GM21390 (cell line): ENCODE measurements around the gene VPS54.

Experiments
- ATAC-seq: cut with Tn5 transposase; IDR thresholded peaks from one replicate; pipeline ENCODE4 v1.9.1; 2021; ENCODE audit not compliant: unreplicated experiment

Gene VPS54

DNA sequence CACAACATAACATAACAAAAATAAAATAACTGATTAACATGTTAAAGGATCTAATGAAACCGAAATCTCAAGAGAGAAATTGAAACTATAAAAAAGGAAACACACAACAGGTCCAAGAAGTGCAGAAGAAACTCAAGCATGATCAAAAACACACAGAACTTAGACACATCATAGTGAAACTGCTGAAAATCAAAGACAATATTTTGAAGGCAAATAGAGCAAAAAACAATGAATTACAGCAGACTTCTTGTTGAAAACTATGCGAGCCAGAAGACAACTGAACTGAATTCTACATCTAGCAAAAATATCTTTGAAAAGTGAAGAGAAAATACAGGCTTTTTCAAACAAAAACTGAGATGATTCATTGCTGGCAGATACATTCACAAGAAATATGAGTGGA lies 116.2 kb downstream of the VPS54 start:
- peak; percentile 70 for ATAC-seq

GRCh38 chr2:63902149-63902548 lies 117.1 kb downstream of the VPS54 start:
- ATAC-seq, result no peak

GRCh38 chr2:63899639-63900038 lies 119.6 kb downstream of the VPS54 start:
- no peak for ATAC-seq

- no peak for ATAC-seq
Observed at GRCh38 chr2:63898839-63899238, 120.4 kb downstream of the VPS54 start.

DNA sequence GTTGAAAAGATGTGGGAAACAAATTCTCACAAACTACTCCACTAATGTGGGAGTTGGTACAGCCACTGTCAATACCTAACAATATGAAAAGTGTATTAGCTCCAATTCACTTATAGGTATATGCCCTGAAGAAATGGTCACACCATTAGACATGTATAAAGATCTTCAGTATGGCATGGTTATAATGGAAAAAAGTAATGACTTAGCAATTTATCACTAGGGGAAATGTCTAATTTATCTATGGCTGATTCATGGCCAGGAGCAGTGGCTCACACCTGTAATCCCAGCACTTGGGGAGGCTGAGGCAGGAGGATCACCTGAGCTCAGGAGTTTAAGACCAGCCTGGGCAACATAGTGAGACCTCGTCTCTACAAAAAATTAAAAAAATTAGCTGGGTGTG lies 125.1 kb downstream of the VPS54 start:
- ATAC-seq, result no peak

DNA sequence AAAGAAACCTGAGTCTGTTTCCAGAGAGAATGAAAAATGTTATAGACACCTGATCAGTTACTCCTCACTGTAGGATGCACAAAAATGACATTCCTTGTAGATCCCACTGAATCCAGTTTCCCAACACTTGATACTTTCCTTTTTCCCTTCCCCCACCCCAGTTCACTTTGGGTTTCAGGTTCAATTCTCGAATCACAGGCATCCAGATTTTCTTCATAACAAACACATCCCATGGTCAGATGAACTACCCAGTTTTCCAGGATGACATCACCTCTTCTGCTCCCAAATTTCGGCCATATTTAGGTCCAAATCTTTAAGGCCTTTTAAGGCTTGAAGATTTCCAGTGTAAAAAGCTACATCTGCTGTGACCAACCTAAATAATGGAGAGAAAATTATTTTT lies 126.1 kb downstream of the VPS54 start:
- no peak for ATAC-seq

DNA sequence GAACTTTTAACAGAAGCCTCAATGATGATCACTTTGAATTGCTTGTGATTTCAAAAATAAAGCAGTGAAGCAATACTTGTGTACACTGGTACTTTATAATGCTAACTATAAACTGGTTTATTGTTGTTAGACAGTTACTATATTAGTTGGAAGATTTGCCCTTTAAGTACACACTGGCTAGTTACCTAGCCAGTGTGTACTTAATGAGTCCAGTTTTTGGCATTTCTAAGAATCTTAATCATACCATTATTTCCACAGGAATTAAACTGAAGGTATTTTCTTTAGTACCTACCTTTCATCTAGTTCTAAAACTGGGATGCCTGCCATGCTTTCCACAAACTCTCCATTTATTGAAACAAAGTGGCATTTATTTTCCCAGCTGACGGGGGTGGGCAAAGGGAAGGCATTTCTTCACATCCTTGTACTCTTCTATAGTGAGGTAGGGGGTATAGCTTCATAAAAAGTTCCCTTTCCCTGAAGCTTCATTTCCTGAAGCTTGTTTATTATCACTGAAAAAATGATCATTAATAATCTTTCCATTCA lies 127.7 kb downstream of the VPS54 start:
- ATAC-seq, result no peak

DNA sequence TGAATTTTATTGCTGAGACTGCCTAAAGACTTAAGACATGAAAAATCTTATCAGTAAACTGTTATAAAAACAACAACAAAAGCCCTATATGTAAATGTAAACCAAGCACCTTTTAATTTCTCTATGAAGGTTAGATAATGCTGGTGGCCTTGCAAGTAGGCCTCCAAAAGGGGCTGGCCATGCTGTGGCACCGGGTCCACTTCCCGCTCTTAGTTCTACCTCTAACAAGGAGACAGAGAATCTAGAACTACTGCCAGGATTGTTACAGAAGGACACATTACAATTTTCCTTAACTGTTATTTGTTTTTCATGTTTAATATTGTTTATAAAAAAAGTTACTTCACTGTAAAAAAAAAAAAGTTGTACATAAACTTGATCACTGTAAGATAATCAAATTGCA lies 128.6 kb downstream of the VPS54 start:
- ATAC-seq, result no peak

DNA sequence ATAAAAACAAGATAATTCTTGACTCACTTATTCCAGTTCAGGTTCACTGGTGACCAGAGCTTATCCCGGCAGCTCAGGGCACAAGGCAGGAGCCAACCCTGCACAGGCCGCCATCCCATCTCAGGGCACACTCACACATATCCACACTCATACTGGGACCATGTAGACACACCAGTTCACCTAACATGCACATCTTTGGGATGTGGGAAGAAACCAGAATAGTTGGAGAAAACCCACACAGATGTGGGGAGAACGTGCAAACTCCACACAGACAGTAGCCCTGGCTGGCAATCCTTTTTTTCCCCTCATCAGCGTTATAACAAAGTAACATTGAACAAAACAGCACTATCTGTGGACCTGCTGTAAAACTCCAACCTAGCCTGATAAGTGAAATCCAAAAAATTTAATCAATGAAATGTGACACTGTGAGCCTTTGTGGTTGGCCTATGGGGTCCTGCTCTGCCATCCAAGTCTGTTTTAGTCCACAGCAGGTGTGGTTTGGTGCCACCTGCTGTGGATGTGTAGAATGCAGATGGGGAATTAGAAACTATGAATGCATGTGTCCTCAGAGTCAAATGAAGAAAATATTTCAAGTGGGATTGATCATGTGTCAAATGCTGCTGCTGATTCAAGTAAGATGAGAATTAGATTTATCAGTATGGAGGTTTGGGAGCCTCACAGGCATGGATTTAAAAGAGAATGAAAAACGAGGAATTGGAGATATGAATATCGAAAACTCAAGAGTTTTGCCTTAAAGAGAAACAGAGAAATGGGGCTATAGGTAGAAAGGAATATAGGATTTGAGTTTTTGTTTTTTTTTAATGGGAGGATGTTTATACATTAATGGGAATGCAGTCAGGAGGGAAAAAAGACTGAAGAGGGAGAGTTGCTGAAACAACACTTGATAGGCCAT lies 130.5 kb downstream of the VPS54 start:
- ATAC-seq, result peak; percentile 65

GRCh38 chr2:63888053-63888452 lies 131.2 kb downstream of the VPS54 start:
- no peak for ATAC-seq

- ATAC-seq, result no peak
Observed at GRCh38 chr2:63886445-63886844, 132.8 kb downstream of the VPS54 start.

- ATAC-seq, result no peak
Observed at GRCh38 chr2:63882395-63883105, 136.7 kb downstream of the VPS54 start.

DNA sequence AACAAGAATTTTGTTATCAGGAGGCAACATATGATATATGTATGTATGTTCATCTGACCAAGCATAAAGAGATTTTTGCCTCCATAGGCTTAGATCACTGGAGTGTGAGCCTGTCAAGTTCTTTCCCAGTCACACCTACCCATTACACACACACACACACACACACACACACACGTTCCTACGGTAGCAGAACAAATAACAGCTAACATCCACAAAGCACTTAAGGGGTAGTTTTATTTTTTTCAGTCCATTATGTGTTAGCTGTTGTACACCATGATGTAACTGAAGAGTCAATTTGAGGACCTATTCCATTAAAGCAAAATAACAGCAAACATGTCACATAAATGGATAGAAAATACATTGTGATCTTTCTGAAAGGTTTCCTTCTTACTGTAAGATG lies 138.0 kb downstream of the VPS54 start:
- no peak for ATAC-seq

DNA sequence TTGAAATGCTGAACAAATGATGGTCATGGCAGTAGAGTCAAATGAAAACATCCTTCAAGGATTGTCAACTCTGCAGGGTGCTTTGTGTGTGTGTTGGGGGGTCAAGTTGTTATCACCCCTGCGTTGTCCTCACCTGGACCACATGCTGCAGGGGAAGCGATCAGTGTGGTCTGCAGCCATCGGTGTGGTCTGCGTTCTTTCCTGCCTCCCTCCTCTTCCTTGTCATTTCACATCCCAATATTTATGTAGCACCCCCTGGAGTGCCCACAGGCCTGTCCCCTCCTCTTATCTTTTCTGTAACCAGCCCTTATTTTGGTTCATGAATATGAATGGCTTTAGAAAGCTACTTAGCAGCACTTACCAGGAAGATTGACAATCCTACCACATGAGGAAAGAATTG lies 138.6 kb downstream of the VPS54 start:
- ATAC-seq, result no peak

GRCh38 chr2:63879876-63880433 lies 139.3 kb downstream of the VPS54 start:
- no peak for ATAC-seq

- ATAC-seq, result no peak
Observed at GRCh38 chr2:63878486-63878885, 140.7 kb downstream of the VPS54 start.

- ATAC-seq, result no peak
Observed at GRCh38 chr2:63876311-63876710, 142.9 kb downstream of the VPS54 start.

- no peak for ATAC-seq
Observed at GRCh38 chr2:63875559-63876245, 143.5 kb downstream of the VPS54 start.

DNA sequence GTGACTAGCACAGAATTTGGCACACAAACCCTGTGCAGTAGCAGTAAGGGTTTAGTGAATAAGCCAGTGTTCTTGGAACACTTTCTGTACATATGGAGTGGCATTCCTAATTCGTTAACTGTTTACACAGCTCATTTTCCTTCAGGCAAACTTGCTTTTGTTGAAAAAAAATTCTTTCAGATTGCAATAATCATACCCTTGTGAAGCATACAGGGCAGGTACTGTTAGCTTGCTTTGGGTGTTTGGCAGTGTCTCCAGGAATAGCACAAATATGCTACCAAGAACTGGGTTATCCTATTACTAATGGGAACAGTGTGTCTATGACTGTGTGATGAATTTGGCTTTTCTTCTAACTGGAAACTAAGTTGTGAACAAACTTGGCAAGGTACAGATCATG lies 144.1 kb downstream of the VPS54 start:
- no peak for ATAC-seq

- no peak for ATAC-seq
Observed at GRCh38 chr2:63874204-63875130, 144.8 kb downstream of the VPS54 start.
